ENCODE measurements around the gene PCDH9. TPM values are rescaled to one million over a fixed set of nuclear protein-coding genes. Genes with fewer than 3 reads are reported as not detected.

PCDH9 gene
- total RNA-seq, 1 experiment from 2014 or later: 4.2 TPM

- POLR2A ChIA-PET: no interaction called here
- no peaks in the 10 kb centered on the region; the same call in 1 of the 2 replicates for H3K36me3 ChIP-seq (ENCODE audit: control insufficient read depth, insufficient read depth, low read length)
- intact Hi-C loops (cut with micrococcal nuclease; ENCODE audit: unreplicated experiment) (no loop called here), in situ Hi-C loops (cut with HindIII; ENCODE audit: low pct_unique_long_range_greater_than_20kb, low sequenced_read_pairs) (no loop called here)
- H3K9me3 ChIP-seq (ENCODE audit: control insufficient read depth, insufficient read depth, low read depth, low read length): no peaks in the 10 kb centered on the region
- CTCF ChIA-PET: no interaction called here
- no peaks in the 10 kb centered on the region for H3K4me1 ChIP-seq (ENCODE audit: control insufficient read depth, insufficient read depth, low read length)
- DNase-seq (ENCODE audit: low read depth, low spot score) (no peak), ATAC-seq (no peak)
- H3K27me3 ChIP-seq (ENCODE audit: control insufficient read depth, insufficient read depth, low read length): no peaks in the 10 kb centered on the region
- no TSS peak for BruUV-seq (replicated peaks)
- no peak overlapping the region for H3K4me3 ChIP-seq (ENCODE audit: low read depth in 2 of 2, low read length in 2 of 2)
- H3K27ac ChIP-seq (ENCODE audit: low read length): no peak overlapping the region
- TF ChIP-seq TCF7L2 (IDR thresholded peaks at IDR 0.05; ENCODE audit: low read depth, low read length) (no peak), SIN3A (IDR thresholded peaks at IDR 0.05; ENCODE audit: borderline replicate concordance, insufficient read depth, low read depth, low read length) (no peak), CTCF (IDR thresholded peaks at IDR 0.05) (no peak), POLR2AphosphoS5 (IDR thresholded peaks at IDR 0.05; ENCODE audit: low read depth, low read length) (no peak), REST (IDR thresholded peaks at IDR 0.05; ENCODE audit: insufficient read depth in 1 of 2, low read depth in 2 of 2, low read length in 1 of 2) (no peak)
Observed at GRCh38 chr13:66693656-66694055, 536.5 kb downstream of the PCDH9 start.

DNA sequence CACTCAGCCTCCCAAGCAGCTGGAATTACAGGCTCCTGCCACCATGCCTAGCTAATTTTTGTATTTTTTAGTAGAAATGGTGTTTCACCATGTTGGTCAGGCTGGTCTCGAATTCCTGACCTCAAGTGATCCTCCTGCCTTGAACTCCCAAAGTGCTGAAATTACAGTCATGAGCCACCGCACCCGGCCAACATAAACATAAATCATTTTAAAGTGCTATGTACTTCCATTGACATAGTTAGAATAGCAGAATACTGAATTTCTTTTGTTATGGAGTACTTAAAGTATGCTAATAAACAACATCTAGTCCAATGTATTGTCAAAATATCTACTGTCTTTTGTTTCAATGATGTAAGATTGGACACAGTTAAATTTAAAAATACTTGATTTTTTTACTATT lies 539.0 kb downstream of the PCDH9 start:
- H3K9me3 ChIP-seq (ENCODE audit: control insufficient read depth, insufficient read depth, low read depth, low read length): no peaks in the 10 kb centered on the region
- H3K36me3 ChIP-seq (ENCODE audit: control insufficient read depth, insufficient read depth, low read length): no peaks in the 10 kb centered on the region; the same call in 1 of the 2 replicates
- BruUV-seq (replicated peaks): no TSS peak
- no peaks in the 10 kb centered on the region for H3K4me1 ChIP-seq (ENCODE audit: control insufficient read depth, insufficient read depth, low read length)
- ATAC-seq (no peak), DNase-seq (ENCODE audit: low read depth, low spot score) (no peak)
- no peak overlapping the region for H3K4me3 ChIP-seq (ENCODE audit: low read depth in 2 of 2, low read length in 2 of 2)
- no peak overlapping the region for H3K27ac ChIP-seq (ENCODE audit: low read length)
- H3K27me3 ChIP-seq (ENCODE audit: control insufficient read depth, insufficient read depth, low read length): no peaks in the 10 kb centered on the region
- TF ChIP-seq TCF7L2 (IDR thresholded peaks at IDR 0.05; ENCODE audit: low read depth, low read length) (no peak), POLR2AphosphoS5 (IDR thresholded peaks at IDR 0.05; ENCODE audit: low read depth, low read length) (no peak)
- CTCF ChIA-PET: no interaction called here
- POLR2A ChIA-PET: no interaction called here
- in situ Hi-C loops (cut with HindIII; ENCODE audit: low pct_unique_long_range_greater_than_20kb, low sequenced_read_pairs) (no loop called here), intact Hi-C loops (cut with micrococcal nuclease; ENCODE audit: unreplicated experiment) (no loop called here)

GRCh38 chr13:66689628-66690027 lies 540.5 kb downstream of the PCDH9 start:
- ATAC-seq (no peak), DNase-seq (ENCODE audit: low read depth, low spot score) (no peak)
- no peak overlapping the region for H3K4me3 ChIP-seq (ENCODE audit: low read depth in 2 of 2, low read length in 2 of 2)
- CTCF ChIA-PET: interaction anchor here (1.1 kb wide), 1 partner anchor 305 kb away, joined by 3 read pairs; no protein-coding TSS in a partner anchor
- no TSS peak for BruUV-seq (replicated peaks)
- H3K36me3 ChIP-seq (ENCODE audit: control insufficient read depth, insufficient read depth, low read length): no peaks in the 10 kb centered on the region
- TF ChIP-seq CTCF (IDR thresholded peaks at IDR 0.05) (peak; percentile 43; the same call in 1 of the 2 replicates), TCF7L2 (IDR thresholded peaks at IDR 0.05; ENCODE audit: low read depth, low read length) (no peak)
- in situ Hi-C loops (cut with HindIII; ENCODE audit: low pct_unique_long_range_greater_than_20kb, low sequenced_read_pairs): no loop called here
- H3K4me1 ChIP-seq (ENCODE audit: control insufficient read depth, insufficient read depth, low read length): no peaks in the 10 kb centered on the region
- no peaks in the 10 kb centered on the region for H3K9me3 ChIP-seq (ENCODE audit: control insufficient read depth, insufficient read depth, low read depth, low read length)
- H3K27me3 ChIP-seq (ENCODE audit: control insufficient read depth, insufficient read depth, low read length): no peaks in the 10 kb centered on the region
- intact Hi-C loops (cut with micrococcal nuclease; ENCODE audit: unreplicated experiment): loop anchor here (10.0 kb wide), 1 partner anchor 535 kb away; no protein-coding TSS in a partner anchor
- H3K27ac ChIP-seq (ENCODE audit: low read length): no peak overlapping the region
- POLR2A ChIA-PET: interaction anchor here (0.6 kb wide), 1 partner anchor 117 kb away, joined by 3 read pairs; no protein-coding TSS in a partner anchor
